Measurements from ENCODE around the gene SSB. TPM values are rescaled to one million over a fixed set of nuclear protein-coding genes. Genes with fewer than 3 reads are reported as not detected.

Gene SSB
- total and polyA plus RNA-seq, 2 of the 13 experiments (the other 11 are each of a cell fraction or from before 2014, with no cell fraction given): 109 to 208 TPM

DNA sequence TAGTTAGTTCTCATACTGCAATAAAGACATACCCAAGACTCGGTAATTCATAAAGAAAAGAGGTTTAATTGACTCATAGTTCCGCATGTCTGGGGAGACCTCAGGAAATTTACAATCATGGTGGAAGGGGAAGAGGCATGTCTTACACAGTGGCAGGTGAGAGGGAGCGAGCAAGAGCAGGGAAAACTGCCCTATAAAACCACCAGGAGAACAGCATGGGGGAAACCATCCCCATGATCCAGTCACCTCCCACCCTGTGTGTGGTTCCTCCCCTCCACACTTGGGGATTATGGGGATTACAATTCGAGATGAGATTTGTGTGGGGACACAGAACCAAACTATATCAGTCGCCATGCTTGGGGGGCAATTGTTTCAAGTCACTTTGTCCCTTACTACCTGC, 1.1 kb upstream of the SSB start:
- no TSS peak for BruUV-seq (replicated peaks)
- in situ Hi-C loops (cut with HindIII; ENCODE audit: extremely low pct_ligation_motif_present, low pct_unique_long_range_greater_than_20kb) (no loop called here), intact Hi-C loops (cut with micrococcal nuclease; ENCODE audit: unreplicated experiment) (no loop called here)
- Histone ChIP-seq H3K4me1 (ENCODE audit: insufficient read depth, low read length) (peaks cover 33% of the 10 kb centered on the region), H3K9ac (ENCODE audit: insufficient read depth, low read depth, low read length) (no peak overlapping the region), H3K9me3 (ENCODE audit: low read length) (no peaks in the 10 kb centered on the region), H3K4me3 (replicated peaks in 1 of 3; ENCODE audit: insufficient read depth in 1 of 3, low read depth in 2 of 3, low read length in 3 of 3) (no peak overlapping the region), H3K27ac (ENCODE audit: extremely low read length, insufficient read depth, low read length) (no peak overlapping the region), H3K36me3 (replicated peaks in 1 of 2; ENCODE audit: control insufficient read depth in 1 of 2, insufficient read depth in 2 of 2, low read length in 2 of 2) (peaks cover 4 to 11% of the 10 kb centered on the region in 2 experiments; a peak in 4 of 5 replicates), H4K20me1 (ENCODE audit: insufficient read depth, low read length) (peaks cover 6% of the 10 kb centered on the region; the same call in 1 of the 2 replicates), H2AFZ (ENCODE audit: low read length) (no peak overlapping the region), H3K79me2 (ENCODE audit: insufficient read depth, low read length) (peaks cover 37% of the 10 kb centered on the region), H3K4me2 (ENCODE audit: low read depth, low read length) (no peak overlapping the region; the same call in 1 of the 2 replicates), H3K27me3 (ENCODE audit: control insufficient read depth in 1 of 2, insufficient read depth in 2 of 2, low read length in 2 of 2) (no peaks in the 10 kb centered on the region; a peak in 1 of 5 replicates)
- TF ChIP-seq ZNF780A (CRISPR knock-in tag; IDR thresholded peaks at IDR 0.05): no peak
- no peak for TF ChIP-seq NFYB (CRISPR knock-in tag; IDR thresholded peaks at IDR 0.05)
- TF ChIP-seq ATF1 (CRISPR knock-in tag; IDR thresholded peaks at IDR 0.05): 0 out of 2 replicates have a peak, but pooled peaks have one; percentile 11
- TF ChIP-seq, protein P1, sequence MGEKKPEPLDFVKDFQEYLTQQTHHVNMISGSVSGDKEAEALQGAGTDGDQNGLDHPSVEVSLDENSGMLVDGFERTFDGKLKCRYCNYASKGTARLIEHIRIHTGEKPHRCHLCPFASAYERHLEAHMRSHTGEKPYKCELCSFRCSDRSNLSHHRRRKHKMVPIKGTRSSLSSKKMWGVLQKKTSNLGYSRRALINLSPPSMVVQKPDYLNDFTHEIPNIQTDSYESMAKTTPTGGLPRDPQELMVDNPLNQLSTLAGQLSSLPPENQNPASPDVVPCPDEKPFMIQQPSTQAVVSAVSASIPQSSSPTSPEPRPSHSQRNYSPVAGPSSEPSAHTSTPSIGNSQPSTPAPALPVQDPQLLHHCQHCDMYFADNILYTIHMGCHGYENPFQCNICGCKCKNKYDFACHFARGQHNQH (CRISPR knock-in tag; IDR thresholded peaks at IDR 0.05): no peak
- DNase-seq (ENCODE audit: low spot score): no peak
- no peak for FAIRE-seq
- WGBS (ENCODE audit: low lambda C conversion rate): 91% methylated on average over 5 of the region's 5 CpGs
- ChIA-PET POLR2A (no interaction called here), CTCF (ENCODE audit: low intra/inter-chr PET ratio, low total read pairs) (no interaction called here)
- no peak for ATAC-seq

DNA sequence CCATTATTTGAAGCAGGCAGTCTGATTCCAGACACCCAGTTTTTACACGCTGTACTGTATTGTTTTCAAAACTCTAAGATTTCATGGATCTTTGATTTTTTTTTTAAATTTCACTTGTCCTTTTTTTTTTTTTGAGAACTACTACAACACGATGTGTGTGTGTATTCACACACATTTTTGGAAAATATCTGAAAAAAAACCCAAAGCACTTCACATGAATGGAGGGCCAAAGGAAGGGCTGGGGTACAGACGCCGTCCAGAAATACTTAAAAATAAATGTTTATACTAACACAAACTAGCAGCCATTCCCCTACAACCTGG, 314 bp upstream of the SSB start:
- ATAC-seq: no peak
- H3K4me1 ChIP-seq (ENCODE audit: insufficient read depth, low read length): peaks cover 38% of the 10 kb centered on the region
- ChIA-PET CTCF (ENCODE audit: low intra/inter-chr PET ratio, low total read pairs) (no interaction called here), POLR2A (interaction anchor here (0.6 to 1.8 kb wide), 14 partner anchors 8 to 104 kb away, joined by 3 to 16 read pairs (median 4); partner anchors contain the start of genes CFAP210, METTL5, PHOSPHO2 and UBR3)
- 4% methylated on average over 4 of the region's 4 CpGs for WGBS (ENCODE audit: low lambda C conversion rate)
- peaks cover 6 to 16% of the 10 kb centered on the region in 2 experiments for H3K36me3 ChIP-seq (replicated peaks in 1 of 2; ENCODE audit: control insufficient read depth in 1 of 2, insufficient read depth in 2 of 2, low read length in 2 of 2)
- peak overlapping the region; percentile 79 to 96 (median 88) for H3K4me3 ChIP-seq (replicated peaks in 1 of 3; ENCODE audit: insufficient read depth in 1 of 3, low read depth in 2 of 3, low read length in 3 of 3)
- H3K79me2 ChIP-seq (ENCODE audit: insufficient read depth, low read length): peaks cover 44% of the 10 kb centered on the region
- H3K27ac ChIP-seq (ENCODE audit: extremely low read length, insufficient read depth, low read length): peak overlapping the region; percentile 68
- H3K27me3 ChIP-seq (ENCODE audit: control insufficient read depth in 1 of 2, insufficient read depth in 2 of 2, low read length in 2 of 2): no peaks in the 10 kb centered on the region; a peak in 1 of 5 replicates
- BruUV-seq (replicated peaks): TSS peak; percentile 92
- H3K9ac ChIP-seq (ENCODE audit: insufficient read depth, low read depth, low read length): peak overlapping the region; percentile 82
- FAIRE-seq: no peak
- peak overlapping the region; percentile 88 for H2AFZ ChIP-seq (ENCODE audit: low read length)
- peak overlapping the region; percentile 77 for H3K4me2 ChIP-seq (ENCODE audit: low read depth, low read length)
- peaks cover 6% of the 10 kb centered on the region; the same call in 1 of the 2 replicates for H4K20me1 ChIP-seq (ENCODE audit: insufficient read depth, low read length)
- H3K9me3 ChIP-seq (ENCODE audit: low read length): no peaks in the 10 kb centered on the region
- intact Hi-C loops (cut with micrococcal nuclease; ENCODE audit: unreplicated experiment): loop anchor here (2.0 kb wide), 1 partner anchor 28 kb away; the partner anchor contains the start of gene UBR3
- no peak for DNase-seq (ENCODE audit: low spot score)
- in situ Hi-C loops (cut with HindIII; ENCODE audit: extremely low pct_ligation_motif_present, low pct_unique_long_range_greater_than_20kb): no loop called here
- no peak for TF ChIP-seq ZNF788 (CRISPR knock-in tag; IDR thresholded peaks at IDR 0.05; ENCODE audit: borderline replicate concordance)
- TF ChIP-seq SNAI1 (CRISPR knock-in tag; IDR thresholded peaks at IDR 0.05; ENCODE audit: borderline replicate concordance): no peak
- TF ChIP-seq ZNF670 (CRISPR knock-in tag; IDR thresholded peaks at IDR 0.05; ENCODE audit: borderline replicate concordance): 0 out of 2 replicates have a peak, but pooled peaks have one; percentile 54
- no peak for TF ChIP-seq MTA1 (CRISPR knock-in tag; IDR thresholded peaks at IDR 0.05; ENCODE audit: borderline replicate concordance)
- no peak for TF ChIP-seq GTF3A (CRISPR knock-in tag; conservative IDR thresholded peaks at IDR 0.05)
- 0 out of 2 replicates have a peak, but pooled peaks have one; percentile 21 for TF ChIP-seq SP140L (CRISPR knock-in tag; IDR thresholded peaks at IDR 0.05; ENCODE audit: borderline replicate concordance)
- TF ChIP-seq ZNF326 (CRISPR knock-in tag; IDR thresholded peaks at IDR 0.05; ENCODE audit: borderline replicate concordance): no peak
- no peak for TF ChIP-seq KDM3A (CRISPR knock-in tag; IDR thresholded peaks at IDR 0.05; ENCODE audit: low read depth)
- TF ChIP-seq ZSCAN9 (CRISPR knock-in tag; IDR thresholded peaks at IDR 0.05; ENCODE audit: borderline replicate concordance): peak; percentile 79; the same call in 1 of the 2 replicates
- TF ChIP-seq NFIC (IDR thresholded peaks at IDR 0.05; ENCODE audit: low read length): 0 out of 2 replicates have a peak, but pooled peaks have one; percentile 3
- no peak for TF ChIP-seq CENPT (CRISPR knock-in tag; IDR thresholded peaks at IDR 0.05; ENCODE audit: low read depth)
- no peak for TF ChIP-seq GATAD1 (CRISPR knock-in tag; IDR thresholded peaks at IDR 0.05)
- no peak for TF ChIP-seq SP4 (CRISPR knock-in tag; IDR thresholded peaks at IDR 0.05)
- no peak for TF ChIP-seq ESRRA (CRISPR knock-in tag; IDR thresholded peaks at IDR 0.05; ENCODE audit: low read depth)
- no peak for TF ChIP-seq CEBPB (IDR thresholded peaks at IDR 0.05; ENCODE audit: borderline replicate concordance, low read depth, low read length)

All from HepG2 (cell line).